Choroid plexus epithelial cell (primary cell): ENCODE results near the gene DYNC2I2.
A peak's percentile ranks its signal among the peaks of the same experiment; 100 is the strongest.

ENCODE experiments used
- DNase-seq: peaks from one replicate; pipeline ENCODE4 v3.0.0-alpha.2; 2010; ENCODE audit warnings: low read depth
- H3K4me3 ChIP-seq: 2 replicates; pipeline ENCODE4 v1.5.1; 2011; ENCODE audit warnings: low read depth, mild to moderate bottlenecking, control low read depth, low read length, moderate library complexity
- TF ChIP-seq, protein P1 (sequence below): conservative IDR thresholded peaks from 2 replicates; pipeline ENCODE4 v1.5.1; 2011; ENCODE audit warnings: low read depth, mild to moderate bottlenecking, control low read depth, inconsistent platforms, low read length, moderate library complexity

DYNC2I2 gene

GRCh38 chr9:128642675-128643245, 13.9 kb downstream of the DYNC2I2 start:
- DNase-seq: no peak
- TF ChIP-seq, protein P1, sequence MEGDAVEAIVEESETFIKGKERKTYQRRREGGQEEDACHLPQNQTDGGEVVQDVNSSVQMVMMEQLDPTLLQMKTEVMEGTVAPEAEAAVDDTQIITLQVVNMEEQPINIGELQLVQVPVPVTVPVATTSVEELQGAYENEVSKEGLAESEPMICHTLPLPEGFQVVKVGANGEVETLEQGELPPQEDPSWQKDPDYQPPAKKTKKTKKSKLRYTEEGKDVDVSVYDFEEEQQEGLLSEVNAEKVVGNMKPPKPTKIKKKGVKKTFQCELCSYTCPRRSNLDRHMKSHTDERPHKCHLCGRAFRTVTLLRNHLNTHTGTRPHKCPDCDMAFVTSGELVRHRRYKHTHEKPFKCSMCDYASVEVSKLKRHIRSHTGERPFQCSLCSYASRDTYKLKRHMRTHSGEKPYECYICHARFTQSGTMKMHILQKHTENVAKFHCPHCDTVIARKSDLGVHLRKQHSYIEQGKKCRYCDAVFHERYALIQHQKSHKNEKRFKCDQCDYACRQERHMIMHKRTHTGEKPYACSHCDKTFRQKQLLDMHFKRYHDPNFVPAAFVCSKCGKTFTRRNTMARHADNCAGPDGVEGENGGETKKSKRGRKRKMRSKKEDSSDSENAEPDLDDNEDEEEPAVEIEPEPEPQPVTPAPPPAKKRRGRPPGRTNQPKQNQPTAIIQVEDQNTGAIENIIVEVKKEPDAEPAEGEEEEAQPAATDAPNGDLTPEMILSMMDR: no peak
- H3K4me3 ChIP-seq: no peak overlapping the region

DNA sequence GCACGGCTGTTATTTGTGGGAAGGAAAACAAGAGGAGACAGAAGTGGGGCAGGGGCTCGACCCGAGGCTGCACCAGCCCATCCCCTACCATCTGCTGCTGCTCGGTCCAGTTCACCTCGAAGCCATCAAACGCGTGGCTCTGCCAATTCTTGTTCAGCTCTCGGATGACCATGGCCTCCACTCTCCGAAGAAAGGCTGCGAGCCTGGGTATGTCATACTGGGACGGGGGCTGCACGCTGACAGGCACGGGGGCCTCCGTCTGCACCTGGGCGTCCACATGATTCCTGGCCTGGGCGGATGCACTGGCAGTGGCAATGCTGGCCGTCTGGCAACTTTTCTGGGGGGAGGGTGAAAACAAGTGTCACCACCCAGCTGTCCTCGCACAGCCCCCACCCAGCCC, 16.0 kb downstream of the DYNC2I2 start:
- DNase-seq: no peak
- TF ChIP-seq, protein P1: no peak

DNA sequence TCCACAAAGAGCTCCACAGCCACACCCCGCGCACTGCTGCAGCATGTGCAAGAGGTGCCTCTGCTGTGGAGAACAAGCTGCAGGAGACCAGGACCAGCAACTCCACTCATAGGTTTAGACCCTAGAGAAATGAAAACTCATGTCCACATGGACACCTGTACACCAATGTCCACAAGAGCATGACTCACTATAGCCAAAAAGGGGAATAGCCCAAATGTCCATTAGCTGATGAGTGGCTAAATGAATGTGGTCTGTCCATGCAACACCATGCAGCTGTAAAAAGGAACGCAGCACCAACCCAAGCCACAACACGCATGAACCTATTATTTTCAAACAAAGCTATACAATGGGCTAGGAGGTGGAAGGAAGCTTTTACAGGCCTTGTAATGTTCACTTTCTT, 18.1 kb downstream of the DYNC2I2 start:
- TF ChIP-seq, protein P1: no peak
- H3K4me3 ChIP-seq: no peak overlapping the region
- DNase-seq: no peak

More for the DNA sequence above, 16.0 kb downstream of the DYNC2I2 start:
- no peak overlapping the region for H3K4me3 ChIP-seq

DNA sequence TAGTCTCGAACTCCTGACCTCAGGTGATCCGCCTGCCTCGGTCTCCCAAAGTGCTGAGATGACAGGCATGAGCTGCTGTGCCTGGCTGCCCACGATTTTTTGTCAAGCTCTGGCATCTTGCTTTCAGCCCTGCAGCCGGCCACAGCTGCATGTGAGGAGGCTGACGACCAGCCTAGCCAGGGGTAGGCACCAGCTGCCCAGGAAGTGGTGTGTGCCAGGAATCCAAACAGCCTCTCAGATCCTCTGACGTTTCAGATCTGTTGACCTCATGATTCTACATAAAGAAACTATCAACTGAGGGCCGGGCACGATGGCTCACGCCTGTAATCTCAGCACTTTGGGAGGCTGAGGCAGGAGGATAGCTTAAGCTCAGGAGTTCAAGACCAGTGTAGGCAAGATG, 19.0 kb downstream of the DYNC2I2 start:
- no peak for DNase-seq
- TF ChIP-seq, protein P1: no peak

GRCh38 chr9:128636556-128637530, 19.8 kb downstream of the DYNC2I2 start:
- TF ChIP-seq, protein P1: no peak
- H3K4me3 ChIP-seq: no peak overlapping the region

More for the DNA sequence above, 19.0 kb downstream of the DYNC2I2 start:
- H3K4me3 ChIP-seq: no peak overlapping the region

DNA sequence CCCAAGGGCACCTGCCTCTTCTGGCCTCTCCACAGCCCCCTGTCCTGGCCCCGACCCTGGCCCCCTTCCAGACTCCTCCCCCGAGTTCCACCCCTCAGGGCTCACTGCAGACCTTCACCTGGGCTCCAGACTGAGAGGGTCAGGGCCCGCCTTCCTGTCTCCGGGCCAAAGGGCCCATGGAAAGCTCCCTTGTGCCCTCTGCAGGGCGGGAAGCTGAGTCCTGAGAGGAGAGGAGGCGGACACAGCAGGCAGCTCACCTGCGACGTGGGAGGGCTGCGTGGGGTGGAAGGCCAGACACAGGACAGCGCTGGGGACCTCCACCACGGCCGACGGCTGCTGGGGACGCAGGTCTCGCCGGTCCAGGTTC, 20.6 kb downstream of the DYNC2I2 start:
- H3K4me3 ChIP-seq: no peak overlapping the region
- TF ChIP-seq, protein P1: peak; percentile 29
- no peak for DNase-seq

More at GRCh38 chr9:128636556-128637530, 19.8 kb downstream of the DYNC2I2 start:
- DNase-seq: no peak
